ENCODE data around the gene RBAK.

RBAK gene

DNA sequence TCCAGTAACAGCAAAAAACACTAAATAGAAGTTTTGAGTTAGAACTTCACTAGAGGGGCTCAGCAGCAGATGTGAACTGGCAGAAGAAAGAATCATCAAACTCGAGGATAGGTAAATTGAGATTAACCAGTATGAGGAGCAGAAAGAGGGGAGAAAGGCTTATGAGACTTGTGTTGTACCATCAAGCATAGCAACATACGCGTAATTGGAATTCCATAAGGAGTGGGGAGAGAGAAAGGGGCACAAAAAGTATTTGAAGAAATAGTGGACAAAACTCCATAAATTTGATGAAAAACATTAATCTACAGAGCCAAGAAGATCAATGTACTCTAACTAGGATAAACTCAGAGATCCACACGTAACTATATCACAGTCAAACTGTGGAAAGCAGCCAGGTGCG lies 48.3 kb downstream of the RBAK start:
- no peak overlapping the region for H3K4me3 ChIP-seq (ENCODE audit: low read depth, low read length)
- no peak for TF ChIP-seq POLR2A (IDR thresholded peaks at IDR 0.05; ENCODE audit: extremely low read depth, insufficient read length)
- TF ChIP-seq, protein P1, sequence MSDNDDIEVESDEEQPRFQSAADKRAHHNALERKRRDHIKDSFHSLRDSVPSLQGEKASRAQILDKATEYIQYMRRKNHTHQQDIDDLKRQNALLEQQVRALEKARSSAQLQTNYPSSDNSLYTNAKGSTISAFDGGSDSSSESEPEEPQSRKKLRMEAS (IDR thresholded peaks at IDR 0.05; ENCODE audit: low read depth, low read length) = no peak
- no peak for TF ChIP-seq MYC (IDR thresholded peaks at IDR 0.05; ENCODE audit: low read depth, low read length)
- TF ChIP-seq, protein P2, sequence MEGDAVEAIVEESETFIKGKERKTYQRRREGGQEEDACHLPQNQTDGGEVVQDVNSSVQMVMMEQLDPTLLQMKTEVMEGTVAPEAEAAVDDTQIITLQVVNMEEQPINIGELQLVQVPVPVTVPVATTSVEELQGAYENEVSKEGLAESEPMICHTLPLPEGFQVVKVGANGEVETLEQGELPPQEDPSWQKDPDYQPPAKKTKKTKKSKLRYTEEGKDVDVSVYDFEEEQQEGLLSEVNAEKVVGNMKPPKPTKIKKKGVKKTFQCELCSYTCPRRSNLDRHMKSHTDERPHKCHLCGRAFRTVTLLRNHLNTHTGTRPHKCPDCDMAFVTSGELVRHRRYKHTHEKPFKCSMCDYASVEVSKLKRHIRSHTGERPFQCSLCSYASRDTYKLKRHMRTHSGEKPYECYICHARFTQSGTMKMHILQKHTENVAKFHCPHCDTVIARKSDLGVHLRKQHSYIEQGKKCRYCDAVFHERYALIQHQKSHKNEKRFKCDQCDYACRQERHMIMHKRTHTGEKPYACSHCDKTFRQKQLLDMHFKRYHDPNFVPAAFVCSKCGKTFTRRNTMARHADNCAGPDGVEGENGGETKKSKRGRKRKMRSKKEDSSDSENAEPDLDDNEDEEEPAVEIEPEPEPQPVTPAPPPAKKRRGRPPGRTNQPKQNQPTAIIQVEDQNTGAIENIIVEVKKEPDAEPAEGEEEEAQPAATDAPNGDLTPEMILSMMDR (IDR thresholded peaks at IDR 0.05; ENCODE audit: low read depth, low read length) = no peak
- no peak for DNase-seq (ENCODE audit: low read depth)

DNA sequence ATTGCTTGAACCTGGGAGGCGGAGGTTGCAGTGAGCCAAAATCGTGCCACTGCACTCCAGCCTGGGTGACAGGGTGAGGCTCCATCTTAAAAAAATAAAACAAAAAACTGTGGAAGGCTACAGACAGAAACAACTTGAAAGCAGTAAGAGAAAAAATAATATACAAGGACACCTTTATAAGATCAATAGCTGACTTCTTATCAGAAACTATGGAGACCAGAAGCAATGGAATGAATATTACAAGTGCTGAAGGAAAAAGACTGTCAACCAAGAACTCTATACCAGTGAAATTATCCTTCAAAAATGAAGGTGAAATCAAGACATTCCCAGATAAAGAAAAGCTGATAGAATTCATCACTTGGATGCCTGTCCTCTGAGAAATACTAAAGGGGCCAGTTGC lies 49.0 kb downstream of the RBAK start:
- H3K4me3 ChIP-seq (ENCODE audit: low read depth, low read length) = no peak overlapping the region
- DNase-seq (ENCODE audit: low read depth) = no peak
- TF ChIP-seq MYC (IDR thresholded peaks at IDR 0.05; ENCODE audit: low read depth, low read length) = no peak
- TF ChIP-seq, protein P2 (IDR thresholded peaks at IDR 0.05; ENCODE audit: low read depth, low read length) = no peak
- TF ChIP-seq, protein P1 (IDR thresholded peaks at IDR 0.05; ENCODE audit: low read depth, low read length) = no peak

DNA sequence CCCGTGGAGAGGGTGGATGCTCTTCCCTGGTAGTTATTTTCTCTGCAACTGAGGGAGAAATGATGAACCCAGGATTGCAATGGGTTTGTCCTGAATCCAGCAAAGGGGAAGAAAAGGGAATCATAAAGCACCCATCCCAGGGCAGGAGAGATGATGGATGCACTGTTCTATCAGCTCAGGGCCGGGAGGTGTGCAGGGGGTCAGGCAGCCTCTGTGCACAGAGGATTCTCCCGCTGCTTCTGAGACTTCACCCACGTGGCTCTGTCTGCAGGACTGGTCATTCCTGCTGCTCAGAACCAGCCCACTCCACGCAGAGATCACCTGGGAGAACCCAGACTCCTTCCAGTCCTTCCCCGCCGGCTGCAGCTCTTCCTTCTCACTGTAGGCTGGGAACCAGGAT lies 70.7 kb downstream of the RBAK start:
- H3K4me3 ChIP-seq (ENCODE audit: low read depth, low read length) = no peak overlapping the region
- DNase-seq (ENCODE audit: low read depth) = no peak
- TF ChIP-seq, protein P1 (IDR thresholded peaks at IDR 0.05; ENCODE audit: low read depth, low read length) = no peak
- TF ChIP-seq, protein P2 (IDR thresholded peaks at IDR 0.05; ENCODE audit: low read depth, low read length) = no peak
- TF ChIP-seq MYC (IDR thresholded peaks at IDR 0.05; ENCODE audit: low read depth, low read length) (no peak), POLR2A (IDR thresholded peaks at IDR 0.05; ENCODE audit: extremely low read depth, insufficient read length) (no peak)

DNA sequence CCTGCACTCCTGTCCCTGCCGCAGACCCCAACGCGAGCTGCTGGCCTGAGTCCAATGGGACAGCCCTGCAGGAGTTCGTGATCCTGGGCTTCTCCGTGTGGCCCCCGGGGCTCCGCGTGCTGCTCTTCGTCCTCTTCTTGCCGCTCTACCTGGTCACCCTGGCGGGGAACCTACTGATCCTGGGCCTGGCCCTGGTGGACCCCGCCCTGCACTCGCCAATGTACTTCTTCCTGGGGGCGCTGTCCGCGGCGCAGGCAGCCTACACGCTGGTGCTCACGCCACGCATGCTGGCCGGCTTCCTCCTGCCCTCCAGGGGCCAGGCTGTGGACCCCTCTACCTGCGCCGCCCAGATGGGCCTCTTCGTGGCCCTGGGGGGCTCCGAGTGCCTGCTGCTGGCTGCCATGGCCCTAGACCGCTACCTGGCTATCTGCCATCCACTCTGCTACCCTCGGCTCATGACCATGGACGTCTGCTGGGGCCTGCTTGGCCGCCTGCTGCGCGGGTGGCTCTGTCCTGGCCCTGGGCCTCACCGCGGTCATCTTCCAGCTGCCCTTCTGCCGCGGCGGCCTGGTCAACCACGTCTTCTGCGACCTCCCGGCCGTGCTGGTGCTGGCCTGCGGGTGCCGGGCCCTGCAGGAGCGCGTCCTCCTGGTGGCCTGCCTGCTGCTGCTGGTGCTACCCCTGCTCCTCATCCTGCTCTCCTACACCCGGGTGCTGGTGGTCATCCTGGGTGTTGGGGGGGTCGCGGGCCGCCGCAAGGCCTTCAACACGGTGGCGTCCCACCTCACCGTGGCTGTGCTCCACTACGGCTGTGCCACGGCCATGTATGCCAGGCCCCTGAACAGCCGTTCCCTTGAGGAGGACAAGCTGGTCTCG lies 71.7 kb downstream of the RBAK start:
- TF ChIP-seq, protein P2 (IDR thresholded peaks at IDR 0.05; ENCODE audit: low read depth, low read length) = no peak
- DNase-seq (ENCODE audit: low read depth) = no peak
- H3K4me3 ChIP-seq (ENCODE audit: low read depth, low read length) = no peak overlapping the region

Data from NB4 (cell line).